ENCODE results near the gene MRRF.
A peak's percentile ranks its signal among the peaks of the same experiment; 100 is the strongest.

MRRF gene

GRCh38 chr9:122228568-122229484 lies 35.9 kb upstream of the MRRF start, which contains the start of gene LHX6:
TSS of gene LHX6 (minus strand) at chr9:122228957. CDS start at chr9:122228740, 217 bp downstream.
- no peak for DNase-seq (ENCODE audit: low spot score)

GRCh38 chr9:122229485-122229837 lies 35.2 kb upstream of the MRRF start:
- no peak for DNase-seq (ENCODE audit: low spot score)

- no peak for DNase-seq (ENCODE audit: low spot score)
Measured at GRCh38 chr9:122232796-122233306, 31.8 kb upstream of the MRRF start.

DNA sequence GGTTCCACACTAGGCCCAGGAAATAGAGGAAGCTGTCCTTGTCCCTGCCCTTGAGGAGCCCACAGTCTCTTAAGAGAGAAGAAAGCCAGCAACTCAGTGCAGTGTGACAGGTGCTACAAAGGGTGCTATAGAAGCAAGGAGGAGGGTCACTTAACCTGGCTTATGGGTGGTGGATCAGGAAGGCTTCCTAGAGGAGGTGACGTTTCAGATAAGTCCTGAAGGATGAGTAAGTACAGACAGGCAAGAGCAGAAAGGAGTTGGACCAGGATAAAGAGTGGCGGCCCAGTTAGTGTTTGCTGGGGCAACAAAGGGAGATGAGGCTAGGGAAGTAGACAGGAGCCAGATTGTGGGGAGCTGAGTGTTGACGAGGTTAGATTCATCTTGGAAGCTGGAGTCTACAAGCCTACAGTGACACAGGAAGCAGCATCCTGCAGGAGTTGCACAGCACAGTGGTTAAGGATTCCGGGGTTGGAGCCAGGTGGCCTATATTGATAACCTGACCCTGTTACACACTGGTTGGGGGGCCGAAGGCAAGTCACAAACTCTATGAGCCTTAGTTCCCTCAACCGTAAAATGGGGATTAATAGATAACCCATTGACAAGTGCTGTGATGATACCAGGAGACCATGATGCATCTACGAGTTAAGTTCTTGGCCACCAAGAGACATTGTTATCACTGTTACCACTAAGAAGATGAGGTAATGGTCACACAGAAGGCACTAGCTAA lies 30.5 kb upstream of the MRRF start:
- DNase-seq (ENCODE audit: low spot score), result no peak

DNA sequence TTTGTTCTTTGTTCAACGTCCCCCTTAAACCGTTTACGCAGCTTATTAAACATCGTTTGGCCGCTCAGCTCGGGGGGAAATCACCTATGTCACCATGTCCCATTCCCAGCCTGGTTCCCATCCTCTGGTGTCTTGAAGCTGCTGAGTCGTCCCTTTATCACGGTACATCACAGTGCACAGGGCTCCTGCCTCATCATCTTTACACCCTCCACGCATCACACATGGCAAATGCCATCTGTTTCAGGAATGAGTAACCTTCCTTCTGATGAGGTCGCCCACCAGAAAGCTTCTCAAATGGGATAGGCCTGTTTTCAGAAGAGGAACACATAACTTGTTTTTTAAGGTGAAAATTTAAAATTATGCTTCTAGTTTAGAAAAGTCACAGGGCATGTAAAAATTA lies 28.0 kb upstream of the MRRF start:
- no peak for DNase-seq (ENCODE audit: low spot score)

- DNase-seq (ENCODE audit: low spot score), result no peak
Measured at GRCh38 chr9:122239722-122240121, 25.0 kb upstream of the MRRF start.

DNA sequence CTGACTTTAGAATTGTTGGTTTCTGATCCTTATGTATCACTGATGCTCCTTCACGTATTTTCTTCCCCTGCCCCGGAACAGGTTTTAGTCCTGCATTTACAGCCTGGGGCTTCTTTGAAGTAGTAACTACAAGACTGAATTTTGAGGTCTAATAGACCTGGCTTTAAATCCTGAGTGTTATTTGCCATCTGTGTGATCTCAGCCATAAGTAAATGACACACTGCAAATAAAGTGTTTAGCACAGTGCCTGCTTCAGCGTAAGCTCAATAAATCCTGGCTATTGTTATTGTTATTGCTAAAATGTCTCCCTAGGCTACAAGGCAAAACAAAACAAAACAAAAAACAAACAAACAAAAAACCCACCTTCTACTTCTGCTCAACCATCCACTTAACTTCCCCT lies 20.3 kb upstream of the MRRF start:
- DNase-seq (ENCODE audit: low spot score), result no peak

DNA sequence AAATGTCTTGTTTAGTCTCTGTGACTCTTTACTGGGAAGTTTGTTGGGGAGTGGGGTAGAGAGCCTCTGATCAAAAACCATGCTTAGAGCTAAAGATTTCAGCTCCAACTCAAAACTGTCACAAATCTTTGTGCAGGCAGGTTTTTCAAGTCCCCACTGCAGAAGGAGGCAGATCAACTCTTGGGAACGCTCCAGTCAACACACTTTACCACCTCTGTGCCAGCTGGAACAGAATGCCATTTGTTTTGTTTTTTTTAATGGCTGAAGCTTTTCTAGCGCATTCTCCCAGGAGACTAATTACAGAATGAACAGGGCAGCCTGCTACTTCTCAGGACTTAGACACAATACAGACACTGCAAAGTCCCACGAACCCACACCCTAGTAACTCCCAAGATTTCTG lies 18.0 kb upstream of the MRRF start:
- DNase-seq (ENCODE audit: low spot score), result no peak

DNA sequence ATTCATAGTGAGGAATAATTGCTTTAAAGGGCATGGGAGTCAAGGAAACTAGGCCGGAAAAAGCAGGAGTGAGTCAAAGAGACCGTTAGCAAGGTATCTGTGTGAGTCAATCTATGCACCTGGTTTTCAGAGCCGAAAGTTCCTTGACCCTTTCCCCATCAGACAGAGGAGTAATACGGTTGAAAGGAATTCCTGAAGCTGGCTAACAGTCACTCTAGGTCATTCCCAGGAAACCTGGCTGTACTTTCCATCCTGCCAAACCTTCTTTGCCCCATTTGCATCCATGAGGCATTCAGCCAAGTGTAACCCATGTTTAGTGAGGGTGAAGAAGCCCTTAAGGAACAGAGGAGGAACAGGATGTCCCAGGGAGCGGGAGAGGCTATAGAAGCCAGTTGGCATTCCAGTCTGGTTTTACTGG lies 16.2 kb upstream of the MRRF start:
- no peak for DNase-seq (ENCODE audit: low spot score)

GRCh38 chr9:122251351-122251750 lies 13.3 kb upstream of the MRRF start:
- DNase-seq (ENCODE audit: low spot score), result peak; percentile 70

DNA sequence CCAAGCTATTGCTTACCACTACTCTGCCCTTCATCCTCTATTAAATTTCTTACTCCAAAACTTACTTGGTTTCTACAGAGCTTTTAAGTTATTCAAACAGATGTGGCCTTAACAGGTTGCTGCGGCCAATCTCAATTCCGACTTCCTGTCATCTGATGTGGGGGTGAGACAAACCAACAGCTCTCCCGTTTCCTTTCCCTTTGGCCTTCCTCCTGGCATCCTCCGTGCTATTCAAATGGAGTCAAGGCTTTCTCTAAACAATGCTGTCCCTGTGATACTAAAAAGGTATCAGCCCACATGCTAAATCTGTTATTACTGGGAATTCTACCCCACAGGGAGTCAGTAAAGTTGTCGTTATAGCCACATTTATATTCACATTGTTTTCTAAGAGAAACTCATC lies 11.9 kb upstream of the MRRF start:
- no peak for DNase-seq (ENCODE audit: low spot score)

- DNase-seq (ENCODE audit: low spot score), result no peak
Measured at GRCh38 chr9:122254761-122255160, 9.9 kb upstream of the MRRF start.

GRCh38 chr9:122256206-122256605 lies 8.5 kb upstream of the MRRF start:
- no peak for DNase-seq (ENCODE audit: low spot score)

DNA sequence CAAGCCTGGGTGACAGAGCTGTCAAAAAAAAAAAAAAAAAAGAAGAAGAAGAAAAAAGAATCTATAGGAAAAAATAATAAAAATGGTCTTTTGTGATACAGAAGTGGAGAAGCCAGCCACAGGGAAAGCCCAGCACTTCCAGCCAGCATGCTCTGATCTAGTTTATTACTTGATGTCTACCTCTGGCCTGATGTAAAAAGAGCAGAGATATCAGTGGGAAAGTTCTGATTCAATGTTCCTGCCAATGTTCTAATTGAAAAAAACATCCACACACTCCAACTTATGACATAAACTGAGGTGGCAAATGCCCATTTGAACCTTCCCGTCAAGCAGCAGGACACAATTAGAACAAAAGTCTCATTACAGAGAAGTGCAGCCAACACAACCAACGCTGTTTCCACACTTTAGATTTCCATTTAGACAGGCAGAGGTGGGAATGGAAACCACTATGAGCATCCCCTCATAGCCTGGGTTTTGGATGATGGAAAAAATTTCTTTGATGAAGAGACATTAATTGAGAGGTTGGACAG lies 5.7 kb upstream of the MRRF start:
- DNase-seq (ENCODE audit: low spot score), result no peak

DNA sequence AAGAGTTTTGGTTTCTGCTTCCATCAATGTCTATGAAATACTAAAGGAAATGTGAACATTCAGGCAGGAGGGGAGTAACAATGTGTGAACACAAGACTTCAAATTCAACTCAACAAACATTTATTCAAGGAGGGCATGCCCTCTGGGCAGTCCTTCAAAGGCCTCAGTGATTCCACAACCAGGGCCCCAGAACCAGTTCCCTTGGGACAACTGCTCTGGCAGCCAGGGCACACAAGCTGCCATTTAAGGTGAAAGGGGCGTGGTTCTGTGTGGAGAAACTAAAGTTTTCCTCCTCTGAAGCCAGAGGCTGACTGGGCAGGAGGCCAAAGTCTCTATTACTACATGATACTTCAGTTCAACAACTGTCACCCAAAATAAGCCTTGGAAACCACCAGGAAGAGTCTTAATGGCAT lies 3.2 kb upstream of the MRRF start:
- DNase-seq (ENCODE audit: low spot score), result no peak

DNA sequence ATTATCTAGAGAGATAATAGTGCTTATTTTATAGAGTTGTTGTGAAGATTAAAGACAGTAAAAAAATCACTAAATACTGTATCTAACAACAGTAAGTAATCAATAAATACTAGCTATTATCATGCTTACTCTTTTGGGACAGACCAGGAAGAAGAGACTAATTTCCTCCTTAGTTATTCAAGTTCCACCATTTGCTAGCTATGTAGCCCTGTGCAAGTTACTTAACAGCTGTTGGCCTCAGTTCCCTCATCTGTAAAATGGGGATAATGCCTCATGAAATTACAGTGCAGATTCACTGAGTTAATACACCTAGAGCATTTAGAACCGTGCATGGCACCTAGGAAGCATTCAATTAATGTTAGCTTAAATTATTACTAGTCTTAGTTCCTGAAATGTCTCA lies 2.6 kb upstream of the MRRF start:
- DNase-seq (ENCODE audit: low spot score), result no peak

GRCh38 chr9:122263699-122264349 lies 858 bp upstream of the MRRF start:
- no peak for DNase-seq (ENCODE audit: low spot score)

GRCh38 chr9:122265149-122265915 lies 650 bp downstream of the MRRF start:
- DNase-seq (ENCODE audit: low spot score), result no peak

- no peak for DNase-seq (ENCODE audit: low spot score)
Measured at GRCh38 chr9:122268041-122268814, 3.5 kb downstream of the MRRF start.

GRCh38 chr9:122274055-122274454 lies 9.4 kb downstream of the MRRF start:
- no peak for DNase-seq (ENCODE audit: low spot score)

GRCh38 chr9:122276096-122276495 lies 11.4 kb downstream of the MRRF start:
- DNase-seq (ENCODE audit: low spot score), result no peak

Data from globus pallidus (tissue), 1 donor.